Immature natural killer cell (primary cell): ENCODE measurements around the gene CIP2A. TPM values are rescaled to one million over a fixed set of nuclear protein-coding genes. Genes with fewer than 3 reads are reported as not detected.
A peak's percentile ranks its signal among the peaks of the same experiment; 100 is the strongest.

Experiments
- DNase-seq, 3 donors: peaks; one replicate each; pipeline ENCODE4 v3.0.0; 2022; ENCODE audit warnings: mixed read lengths in 1 of 3
- H3K27ac Mint-ChIP-seq, 6 donors: one replicate each; pipeline ENCODE4 v1.8.0; 2020; ENCODE audit warnings: mixed read lengths in 6 of 6, mild to moderate bottlenecking in 5 of 6, inconsistent platforms in 4 of 6, moderate library complexity in 3 of 6
- H3K27me3 Mint-ChIP-seq, 3 donors: one replicate each; pipeline ENCODE4 v1.8.0; 2020 to 2021; ENCODE audit warnings: low read depth in 3 of 3, mild to moderate bottlenecking in 3 of 3, mixed read lengths in 3 of 3, moderate library complexity in 3 of 3, inconsistent platforms in 1 of 3
- H3K36me3 Mint-ChIP-seq, 3 donors: one replicate each; pipeline ENCODE4 v1.8.0; 2020; ENCODE audit warnings: mixed read lengths in 3 of 3, inconsistent platforms in 2 of 3, mild to moderate bottlenecking in 2 of 3
- H3K4me1 Mint-ChIP-seq, 2 donors: one replicate each; pipeline ENCODE4 v1.8.0; 2020; ENCODE audit warnings: inconsistent platforms in 2 of 2, mild to moderate bottlenecking in 2 of 2, mixed read lengths in 2 of 2, moderate library complexity in 1 of 2
- H3K4me3 Mint-ChIP-seq, 5 donors: one replicate each; pipeline ENCODE4 v1.8.0; 2020; ENCODE audit warnings: mild to moderate bottlenecking in 5 of 5, mixed read lengths in 5 of 5, inconsistent platforms in 3 of 5, moderate library complexity in 3 of 5
- H3K9me3 Mint-ChIP-seq, 6 donors: one replicate each; pipeline ENCODE4 v1.8.0; 2020; ENCODE audit warnings: mild to moderate bottlenecking in 6 of 6, mixed read lengths in 6 of 6, inconsistent platforms in 4 of 6, moderate library complexity in 3 of 6
- polyA plus RNA-seq, 3 donors: library from polyadenylated mRNA; unstranded; fragments of 300-500 nt; fragmentation: Illumina TruSeq; gene quantifications; one replicate each; pipeline ENCODE4 v1.2.3, GENCODE V29; 2021

CIP2A gene
- polyA plus RNA-seq, 3 donors from 2014 or later: 1.4 to 2.3 TPM; not detected in 1

DNA sequence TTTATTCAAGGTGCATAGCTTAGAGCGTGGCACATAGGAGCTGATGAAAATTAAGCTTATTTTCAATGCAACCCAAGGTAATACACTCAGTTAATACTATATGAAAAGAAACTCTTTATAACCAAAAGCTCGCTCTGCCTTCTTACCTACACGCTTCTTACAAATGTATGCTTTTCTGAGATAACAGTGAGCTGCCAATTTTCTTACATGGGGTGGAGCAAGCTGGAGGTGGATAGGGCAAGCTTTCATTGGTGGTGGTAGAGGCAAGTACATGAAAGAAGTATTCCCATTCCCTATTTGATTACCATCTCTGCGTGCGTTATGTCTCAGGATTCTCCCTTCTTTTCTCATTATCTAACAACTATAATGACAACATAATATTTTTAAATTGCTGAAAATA, 9.1 kb upstream of the CIP2A start:
- H3K9me3 Mint-ChIP-seq: no peaks in the 10 kb centered on the region
- peaks cover 0 to 4% (median 0%) of the 10 kb centered on the region in 3 donors for H3K36me3 Mint-ChIP-seq
- H3K4me3 Mint-ChIP-seq: no peak overlapping the region
- H3K27ac Mint-ChIP-seq: no peak overlapping the region
- peaks cover 14 to 18% of the 10 kb centered on the region in 2 donors for H3K4me1 Mint-ChIP-seq
- peaks cover 0 to 1% (median 0%) of the 10 kb centered on the region in 3 donors for H3K27me3 Mint-ChIP-seq
- no peak for DNase-seq

DNA sequence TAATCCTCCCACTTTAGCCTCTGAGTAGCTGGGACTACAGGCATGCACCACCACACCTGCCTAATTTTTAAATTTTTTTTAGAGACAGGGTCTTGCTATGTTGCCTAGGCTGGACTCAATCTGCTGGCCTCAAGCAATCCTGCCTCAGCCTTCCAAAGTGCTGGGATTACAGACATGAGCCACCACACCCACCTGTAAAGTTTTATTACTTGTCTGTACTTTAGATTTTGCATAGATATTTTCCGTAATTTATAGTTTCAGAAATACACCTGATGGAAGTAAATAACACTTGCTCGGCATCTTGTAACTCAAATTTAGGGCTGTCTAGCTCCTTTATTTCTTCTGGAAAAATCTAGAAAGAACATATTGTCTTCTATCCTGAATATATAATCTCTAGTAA, 6.1 kb upstream of the CIP2A start:
- Mint-ChIP-seq H3K36me3 (peaks cover 0 to 4% (median 0%) of the 10 kb centered on the region in 3 donors), H3K4me3 (no peak overlapping the region), H3K9me3 (no peaks in the 10 kb centered on the region), H3K27ac (no peak overlapping the region), H3K27me3 (peaks cover 0 to 2% (median 1%) of the 10 kb centered on the region in 3 donors), H3K4me1 (peaks cover 6 to 11% of the 10 kb centered on the region in 2 donors)
- DNase-seq: no peak

DNA sequence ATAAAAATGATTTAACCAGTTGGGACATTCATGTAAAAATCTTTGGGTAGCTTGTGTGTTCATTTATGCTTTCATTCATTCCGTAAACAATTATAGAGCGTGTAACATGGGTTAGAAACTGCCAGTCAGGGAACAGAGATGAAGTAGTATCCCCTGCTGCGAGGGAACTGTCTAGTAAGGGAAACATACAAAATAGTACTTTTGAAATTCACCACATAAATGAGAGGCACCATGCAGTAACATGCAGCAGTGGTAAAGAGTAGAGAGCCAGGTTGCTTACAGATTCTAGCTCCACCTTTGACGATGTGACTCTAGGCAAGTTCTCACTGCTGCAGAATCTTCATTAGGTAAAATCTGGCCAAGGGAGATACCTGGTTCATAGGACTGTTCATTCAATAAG, 1.2 kb upstream of the CIP2A start:
- Mint-ChIP-seq H3K27me3 (peaks cover 5 to 12% (median 9%) of the 10 kb centered on the region in 3 donors), H3K4me1 (peaks cover 19 to 32% of the 10 kb centered on the region in 2 donors), H3K36me3 (no peaks in the 10 kb centered on the region), H3K27ac (peak overlapping the region; percentile 94 to 100 (median 99)), H3K4me3 (peak overlapping the region; percentile 91 to 100 (median 99)), H3K9me3 (no peaks in the 10 kb centered on the region)
- no peak for DNase-seq

DNA sequence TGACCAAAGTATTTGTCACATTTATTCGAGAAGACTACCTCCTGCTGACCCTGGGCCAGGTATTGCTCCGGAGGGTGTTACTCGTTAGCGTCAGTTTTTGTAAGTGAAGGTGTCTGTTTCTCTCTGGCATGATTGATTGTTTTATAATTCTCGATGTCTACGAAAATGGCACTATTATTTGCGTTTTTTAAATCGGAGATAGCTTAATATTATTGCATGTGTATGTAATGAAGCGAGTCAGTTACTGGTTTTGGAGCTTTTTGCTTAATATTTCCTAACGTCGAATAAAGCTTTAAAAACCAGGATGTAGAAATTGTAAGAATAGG, 723 bp upstream of the CIP2A start:
- H3K4me1 Mint-ChIP-seq: peaks cover 19 to 32% of the 10 kb centered on the region in 2 donors
- no peaks in the 10 kb centered on the region for H3K36me3 Mint-ChIP-seq
- no peak for DNase-seq
- H3K27ac Mint-ChIP-seq: peak overlapping the region; percentile 94 to 100 (median 99)
- peak overlapping the region; percentile 91 to 100 (median 99) for H3K4me3 Mint-ChIP-seq
- H3K27me3 Mint-ChIP-seq: peaks cover 5 to 12% (median 9%) of the 10 kb centered on the region in 3 donors
- H3K9me3 Mint-ChIP-seq: no peaks in the 10 kb centered on the region

DNA sequence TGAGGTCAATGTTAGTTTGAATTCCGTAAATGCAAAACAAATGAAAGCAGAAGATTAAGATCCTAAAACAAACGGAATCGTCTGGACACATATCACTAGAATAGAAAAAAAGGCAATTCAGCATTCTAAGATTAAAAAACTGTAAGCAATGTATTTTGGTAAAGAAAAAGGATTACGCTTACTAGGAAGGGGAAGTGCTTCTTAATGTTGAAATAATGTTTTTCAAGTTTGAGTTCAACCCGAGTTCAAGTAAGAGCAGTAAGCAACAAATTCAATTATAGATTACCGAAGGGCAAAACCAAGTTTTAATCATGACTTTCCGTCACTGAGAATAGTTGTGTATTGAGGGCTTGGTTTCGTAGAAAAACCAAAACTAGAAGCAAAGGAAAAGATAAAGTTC, 637 bp downstream of the CIP2A start:
- Mint-ChIP-seq H3K4me3 (peak overlapping the region; percentile 91 to 100 (median 99)), H3K4me1 (peaks cover 19 to 32% of the 10 kb centered on the region in 2 donors), H3K9me3 (no peaks in the 10 kb centered on the region), H3K27me3 (peaks cover 5 to 12% (median 9%) of the 10 kb centered on the region in 3 donors), H3K27ac (peak overlapping the region; percentile 94 to 100 (median 99)), H3K36me3 (no peaks in the 10 kb centered on the region)
- DNase-seq: peak in 1 of 3 donors; percentile 0

DNA sequence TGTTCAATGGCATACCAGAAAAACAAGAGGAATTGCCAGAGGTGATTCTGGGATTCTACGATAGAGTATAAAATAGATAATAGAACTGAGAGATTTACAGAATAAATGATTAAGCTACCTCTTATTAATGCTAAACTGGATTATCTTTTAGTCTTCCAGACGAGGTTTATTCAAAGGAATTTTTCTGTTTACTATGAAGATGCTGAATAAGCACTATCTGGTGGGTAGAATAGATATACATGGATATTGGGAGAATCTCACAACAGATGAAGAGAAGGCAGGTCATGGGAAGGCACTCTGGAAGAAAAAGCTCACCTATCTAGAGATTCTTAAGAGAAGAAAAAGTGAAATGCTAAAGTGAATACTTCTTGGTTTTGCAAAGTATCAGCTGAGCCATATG, 11.2 kb downstream of the CIP2A start:
- Mint-ChIP-seq H3K27ac (no peak overlapping the region), H3K27me3 (no peaks in the 10 kb centered on the region)

DNA sequence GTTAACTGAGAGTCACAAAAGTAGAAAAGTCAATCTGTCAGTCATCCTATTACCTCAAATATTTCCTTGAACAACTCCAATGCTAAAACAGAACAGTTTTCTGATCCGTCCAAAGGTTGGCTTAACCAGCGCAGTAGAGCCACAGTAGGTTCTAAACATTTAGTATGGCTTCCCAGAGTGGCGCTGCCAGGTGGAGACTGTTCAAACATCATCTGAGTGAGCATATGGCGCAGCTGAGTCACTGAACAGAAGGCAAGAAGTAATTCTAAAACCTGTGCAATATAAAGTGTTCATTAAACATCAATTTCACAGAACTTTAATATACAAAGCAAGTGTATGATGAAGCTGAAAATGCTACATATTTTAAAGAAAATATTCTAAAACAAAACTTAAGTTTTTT, 19.9 kb downstream of the CIP2A start:
- H3K9me3 Mint-ChIP-seq: peaks cover 0 to 2% (median 0%) of the 10 kb centered on the region in 6 donors

More for the DNA sequence above, 11.2 kb downstream of the CIP2A start:
- no peak for DNase-seq
- Mint-ChIP-seq H3K4me3 (no peak overlapping the region), H3K4me1 (no peaks in the 10 kb centered on the region), H3K36me3 (peaks cover 6 to 18% (median 9%) of the 10 kb centered on the region in 3 donors), H3K9me3 (peaks cover 0 to 2% (median 0%) of the 10 kb centered on the region in 6 donors)

GRCh38 chr3:108566599-108566998, 22.6 kb downstream of the CIP2A start:
- no peak for DNase-seq
- Mint-ChIP-seq H3K9me3 (no peaks in the 10 kb centered on the region), H3K27me3 (no peaks in the 10 kb centered on the region), H3K4me3 (no peak overlapping the region), H3K27ac (no peak overlapping the region), H3K36me3 (peaks cover 0 to 5% (median 0%) of the 10 kb centered on the region in 3 donors), H3K4me1 (no peaks in the 10 kb centered on the region)

More for the DNA sequence above, 19.9 kb downstream of the CIP2A start:
- DNase-seq: no peak
- no peaks in the 10 kb centered on the region for H3K27me3 Mint-ChIP-seq
- H3K4me1 Mint-ChIP-seq: no peaks in the 10 kb centered on the region
- H3K36me3 Mint-ChIP-seq: peaks cover 0 to 15% (median 15%) of the 10 kb centered on the region in 3 donors
- no peak overlapping the region for H3K4me3 Mint-ChIP-seq
- H3K27ac Mint-ChIP-seq: no peak overlapping the region

GRCh38 chr3:108565506-108565905, 23.7 kb downstream of the CIP2A start:
- no peak overlapping the region for H3K4me3 Mint-ChIP-seq
- no peak for DNase-seq
- no peaks in the 10 kb centered on the region for H3K27me3 Mint-ChIP-seq
- H3K36me3 Mint-ChIP-seq: peaks cover 0 to 5% (median 0%) of the 10 kb centered on the region in 3 donors
- no peak overlapping the region for H3K27ac Mint-ChIP-seq
- no peaks in the 10 kb centered on the region for H3K4me1 Mint-ChIP-seq
- no peaks in the 10 kb centered on the region for H3K9me3 Mint-ChIP-seq

GRCh38 chr3:108564564-108564963, 24.7 kb downstream of the CIP2A start:
- no peak overlapping the region for H3K4me3 Mint-ChIP-seq
- no peak for DNase-seq
- no peak overlapping the region for H3K27ac Mint-ChIP-seq
- H3K4me1 Mint-ChIP-seq: no peaks in the 10 kb centered on the region
- H3K36me3 Mint-ChIP-seq: peaks cover 0 to 5% (median 0%) of the 10 kb centered on the region in 3 donors
- H3K27me3 Mint-ChIP-seq: no peaks in the 10 kb centered on the region
- H3K9me3 Mint-ChIP-seq: no peaks in the 10 kb centered on the region

DNA sequence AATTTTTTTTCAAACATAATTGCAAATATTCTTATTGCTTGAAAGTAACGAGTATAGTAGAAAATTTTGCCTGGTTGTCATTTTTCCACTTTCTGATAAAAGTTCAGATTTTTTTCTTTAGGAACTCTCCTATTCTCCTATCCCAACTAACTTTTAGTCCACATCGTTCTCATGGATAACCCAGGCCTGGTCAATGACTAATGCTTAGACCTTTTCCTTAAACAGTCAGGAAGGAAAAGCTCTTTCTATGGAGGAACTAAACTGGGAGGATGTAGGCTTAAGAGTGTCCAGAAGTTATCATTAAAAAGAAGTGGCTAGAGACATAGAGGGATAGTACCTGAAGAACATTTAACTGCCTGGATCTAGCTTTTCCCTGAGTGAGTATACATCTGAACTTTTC, 26.7 kb downstream of the CIP2A start:
- Mint-ChIP-seq H3K9me3 (no peaks in the 10 kb centered on the region), H3K4me3 (no peak overlapping the region), H3K27me3 (no peaks in the 10 kb centered on the region), H3K27ac (no peak overlapping the region), H3K36me3 (peaks cover 0 to 13% (median 5%) of the 10 kb centered on the region in 3 donors), H3K4me1 (no peaks in the 10 kb centered on the region)
- no peak for DNase-seq

- H3K9me3 Mint-ChIP-seq: no peaks in the 10 kb centered on the region
- H3K36me3 Mint-ChIP-seq: peaks cover 0 to 13% (median 3%) of the 10 kb centered on the region in 3 donors
- no peak overlapping the region for H3K4me3 Mint-ChIP-seq
- H3K27me3 Mint-ChIP-seq: no peaks in the 10 kb centered on the region
- no peak overlapping the region for H3K27ac Mint-ChIP-seq
- no peaks in the 10 kb centered on the region for H3K4me1 Mint-ChIP-seq
- DNase-seq: no peak
Measured at GRCh38 chr3:108555966-108556581, 33.2 kb downstream of the CIP2A start.

GRCh38 chr3:108554913-108555571, 34.2 kb downstream of the CIP2A start:
- H3K9me3 Mint-ChIP-seq: no peaks in the 10 kb centered on the region
- H3K27me3 Mint-ChIP-seq: no peaks in the 10 kb centered on the region
- DNase-seq: no peak
- H3K36me3 Mint-ChIP-seq: peaks cover 0 to 13% (median 3%) of the 10 kb centered on the region in 3 donors
- H3K4me3 Mint-ChIP-seq: no peak overlapping the region
- no peak overlapping the region for H3K27ac Mint-ChIP-seq
- H3K4me1 Mint-ChIP-seq: no peaks in the 10 kb centered on the region

- no peak overlapping the region for H3K4me3 Mint-ChIP-seq
- H3K27me3 Mint-ChIP-seq: no peaks in the 10 kb centered on the region
- H3K9me3 Mint-ChIP-seq: no peaks in the 10 kb centered on the region
- no peak overlapping the region for H3K27ac Mint-ChIP-seq
- H3K4me1 Mint-ChIP-seq: no peaks in the 10 kb centered on the region
- no peak for DNase-seq
- peaks cover 0 to 11% (median 3%) of the 10 kb centered on the region in 3 donors for H3K36me3 Mint-ChIP-seq
Measured at GRCh38 chr3:108554229-108554628, 35.0 kb downstream of the CIP2A start.
